GM21526 (cell line): Measurements from ENCODE around the gene RHOT1.
"Not testable (repeated sequence)": the region's sequence is repeated elsewhere in the genome, so short reads cannot be mapped to it uniquely, and the experiment has no call there.

Source experiments
- ATAC-seq: cut with Tn5 transposase; IDR thresholded peaks from one replicate; pipeline ENCODE4 v1.9.1; 2021; ENCODE audit warnings: moderate library complexity; ENCODE audit not compliant: unreplicated experiment, low FRiP score

Gene RHOT1

DNA sequence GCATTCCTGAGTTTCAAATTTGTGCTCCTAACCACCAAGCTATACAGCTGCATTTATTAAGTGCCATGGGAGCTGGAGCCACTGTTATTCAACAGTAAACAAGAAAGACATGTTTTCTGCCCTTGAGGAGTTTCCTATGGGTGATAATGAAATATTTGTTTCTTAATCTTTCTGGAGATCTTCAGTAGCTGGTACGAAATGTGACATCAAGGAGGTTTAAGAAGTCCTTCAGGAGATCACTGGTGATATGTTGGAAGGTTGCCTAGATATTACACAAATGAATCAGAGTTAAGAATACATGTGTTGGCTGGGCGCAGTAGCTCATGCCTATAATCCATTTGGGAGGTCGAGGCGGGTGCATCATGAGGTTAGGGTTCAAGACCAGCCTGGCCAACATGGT lies 14.9 kb downstream of the RHOT1 start:
- no peak for ATAC-seq

GRCh38 chr17:32158870-32159585 lies 16.7 kb downstream of the RHOT1 start:
- ATAC-seq, result no peak

DNA sequence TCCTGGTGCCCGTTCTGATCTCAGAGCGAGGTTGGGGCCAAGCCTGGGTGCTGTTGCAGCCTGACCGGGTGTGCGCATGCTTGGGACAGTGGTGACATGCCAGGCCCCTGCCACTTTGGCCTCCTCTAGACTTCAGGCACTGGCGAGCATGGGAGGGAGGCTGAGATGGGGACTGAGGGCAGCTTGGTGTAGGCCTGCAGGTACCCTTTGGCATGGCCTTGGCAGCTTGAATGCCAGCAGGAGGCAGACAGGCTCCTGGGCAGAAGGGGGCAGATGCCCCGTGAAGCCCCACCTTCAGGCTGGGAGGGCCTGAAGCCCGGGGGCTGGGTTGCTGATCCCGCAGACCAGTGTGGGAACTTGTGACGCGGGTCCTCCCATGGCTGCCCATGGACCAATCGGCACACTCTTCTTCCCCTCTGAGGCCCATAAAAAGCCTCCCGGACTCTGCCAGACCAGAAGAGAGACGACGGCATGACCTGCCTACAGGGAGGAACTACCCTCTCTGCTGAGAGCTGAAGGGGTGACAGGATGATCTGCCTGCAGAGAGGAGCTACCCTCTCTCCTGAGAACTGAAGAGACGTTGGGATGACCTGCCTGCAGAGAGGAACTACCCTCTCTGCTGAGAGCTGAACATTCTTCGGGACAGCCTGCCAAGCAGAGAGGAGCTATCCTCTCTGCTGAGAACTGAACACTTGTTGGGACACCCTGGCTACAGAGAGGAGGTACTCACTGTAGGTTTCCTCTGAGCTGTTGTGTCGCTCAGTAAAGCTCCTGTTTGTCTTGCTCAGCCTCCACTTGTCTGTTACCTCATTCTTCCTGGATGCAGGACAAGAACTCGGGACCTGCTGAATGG lies 17.5 kb downstream of the RHOT1 start:
- no peak for ATAC-seq

GRCh38 chr17:32160526-32160925 lies 18.2 kb downstream of the RHOT1 start:
- no peak for ATAC-seq

DNA sequence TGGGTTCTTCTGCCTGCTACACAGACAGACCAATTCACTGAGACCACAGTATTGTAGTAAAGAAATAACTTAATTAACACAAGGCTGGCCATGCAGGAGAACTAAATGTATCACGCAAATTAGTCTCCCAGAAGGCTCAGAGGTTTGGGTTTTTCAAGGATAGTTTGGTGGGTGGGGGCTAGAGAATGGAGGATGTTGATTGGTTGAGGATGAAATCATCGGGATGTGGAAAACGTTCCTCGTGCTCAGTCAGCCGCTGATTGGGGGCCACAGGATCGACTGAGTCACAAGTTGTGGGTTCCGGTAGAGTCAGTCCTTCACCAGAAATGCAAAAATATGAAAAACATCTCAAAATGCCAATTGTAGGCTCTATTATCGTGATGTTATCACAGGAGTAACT lies 18.7 kb downstream of the RHOT1 start:
- no peak for ATAC-seq

- ATAC-seq, result no peak
Observed at GRCh38 chr17:32161506-32162365, 19.4 kb downstream of the RHOT1 start.

DNA sequence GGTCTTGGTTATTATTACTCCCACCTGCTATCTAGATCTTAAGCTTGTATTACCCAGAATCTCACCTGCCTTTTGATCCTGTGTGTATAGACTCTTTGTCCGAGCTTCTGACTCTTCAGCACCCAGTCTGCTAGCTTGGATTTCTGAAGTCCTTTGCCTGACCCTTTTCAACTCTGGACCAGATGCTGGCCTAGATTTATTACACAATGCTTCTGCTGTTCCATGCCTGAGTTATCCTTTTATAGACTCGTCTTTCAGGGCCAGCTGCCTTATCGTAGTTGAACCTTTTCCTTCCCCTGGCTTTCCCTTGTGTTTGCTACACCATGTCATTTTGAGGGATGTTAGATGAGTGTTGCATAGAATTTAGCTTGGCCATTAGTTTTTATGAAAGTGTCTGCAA lies 32.6 kb downstream of the RHOT1 start:
- no peak for ATAC-seq

- ATAC-seq, result not testable (repeated sequence)
Observed at GRCh38 chr17:32178679-32179078, 36.4 kb downstream of the RHOT1 start.

GRCh38 chr17:32179103-32179502 lies 36.8 kb downstream of the RHOT1 start:
- ATAC-seq, result not testable (repeated sequence)

GRCh38 chr17:32179526-32179925 lies 37.2 kb downstream of the RHOT1 start:
- not testable (repeated sequence) for ATAC-seq

GRCh38 chr17:32180262-32180661 lies 38.0 kb downstream of the RHOT1 start:
- not testable (repeated sequence) for ATAC-seq

- no peak for ATAC-seq
Observed at GRCh38 chr17:32185875-32186274, 43.6 kb downstream of the RHOT1 start.

DNA sequence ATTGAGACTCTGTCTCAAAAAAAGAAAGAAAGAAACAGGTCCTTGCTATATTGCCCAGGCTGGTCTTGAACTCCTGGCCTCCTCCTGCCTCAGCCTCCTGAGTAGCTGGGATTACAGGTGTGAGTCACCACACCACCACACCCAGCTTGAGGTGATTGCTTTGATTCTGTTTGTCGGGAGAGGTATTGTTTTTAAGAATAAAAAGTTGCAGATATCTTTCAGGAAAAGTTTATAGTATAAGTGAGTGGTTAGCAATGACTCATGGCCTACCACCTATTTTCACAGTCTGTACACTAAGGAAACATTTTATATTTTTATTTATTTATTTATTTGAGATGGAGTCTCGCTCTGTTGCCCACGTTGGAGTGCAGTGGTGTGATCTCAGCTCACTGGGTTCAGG lies 45.0 kb downstream of the RHOT1 start:
- no peak for ATAC-seq

DNA sequence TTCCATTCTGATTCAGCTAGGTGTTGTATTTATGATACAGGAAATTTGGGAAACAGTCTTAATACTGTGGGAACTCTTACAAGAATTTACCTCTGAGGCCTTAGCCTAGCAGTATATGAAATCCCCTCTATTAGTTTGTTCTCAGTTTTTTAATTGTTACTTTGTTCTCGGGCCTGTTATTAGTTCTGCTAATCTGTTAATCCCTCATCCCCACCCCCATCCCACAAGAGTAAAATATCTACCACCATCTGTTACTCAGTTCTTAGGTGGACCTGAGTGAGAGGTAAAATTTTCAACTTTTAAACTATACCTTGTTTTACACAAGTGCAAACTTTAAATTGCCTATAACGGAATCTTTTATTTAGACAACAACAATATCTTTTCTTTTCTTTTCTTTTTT lies 47.0 kb downstream of the RHOT1 start:
- ATAC-seq, result no peak

- ATAC-seq, result no peak
Observed at GRCh38 chr17:32191306-32191705, 49.0 kb downstream of the RHOT1 start.

GRCh38 chr17:32192379-32192778 lies 50.1 kb downstream of the RHOT1 start:
- no peak for ATAC-seq

GRCh38 chr17:32197987-32198386 lies 55.7 kb downstream of the RHOT1 start:
- ATAC-seq, result no peak

- ATAC-seq, result no peak
Observed at GRCh38 chr17:32206861-32207260, 64.6 kb downstream of the RHOT1 start.

- no peak for ATAC-seq
Observed at GRCh38 chr17:32208436-32208835, 66.1 kb downstream of the RHOT1 start.

GRCh38 chr17:32209608-32210007 lies 67.3 kb downstream of the RHOT1 start:
- no peak for ATAC-seq

- ATAC-seq, result no peak
Observed at GRCh38 chr17:32211671-32212070, 69.4 kb downstream of the RHOT1 start.
